DMS79 treated with DMSO at 0.1 percent for 48 hours (cell line): ENCODE results near the gene HNF1B.

Experiments used
- DNase-seq: peaks from one replicate; lab custom pipeline; 2025; lab: John Stamatoyannopoulos, UW

HNF1B gene

GRCh38 chr17:37735165-37735564, 9.7 kb downstream of the HNF1B start:
- DNase-seq = no peak

GRCh38 chr17:37732316-37732715, 12.5 kb downstream of the HNF1B start:
- DNase-seq = no peak

GRCh38 chr17:37731056-37731455, 13.8 kb downstream of the HNF1B start:
- no peak for DNase-seq

GRCh38 chr17:37729905-37730304, 15.0 kb downstream of the HNF1B start:
- no peak for DNase-seq

- DNase-seq = no peak
Observed at GRCh38 chr17:37726891-37727675, 17.8 kb downstream of the HNF1B start.

- no peak for DNase-seq
Observed at GRCh38 chr17:37726248-37726647, 18.6 kb downstream of the HNF1B start.

GRCh38 chr17:37725601-37726146, 19.2 kb downstream of the HNF1B start:
- DNase-seq = peak; percentile 71

GRCh38 chr17:37725021-37725595, 19.8 kb downstream of the HNF1B start:
- peak; percentile 95 for DNase-seq

GRCh38 chr17:37720989-37721388, 23.9 kb downstream of the HNF1B start:
- DNase-seq = no peak

- no peak for DNase-seq
Observed at GRCh38 chr17:37719866-37720265, 25.0 kb downstream of the HNF1B start.

- DNase-seq = no peak
Observed at GRCh38 chr17:37718324-37719048, 26.4 kb downstream of the HNF1B start.

- DNase-seq = peak; percentile 90
Observed at GRCh38 chr17:37717627-37718323, 27.1 kb downstream of the HNF1B start.

- no peak for DNase-seq
Observed at GRCh38 chr17:37714897-37715296, 30.0 kb downstream of the HNF1B start.

GRCh38 chr17:37713624-37714023, 31.2 kb downstream of the HNF1B start:
- DNase-seq = no peak

GRCh38 chr17:37713028-37713431, 31.8 kb downstream of the HNF1B start:
- no peak for DNase-seq

- no peak for DNase-seq
Observed at GRCh38 chr17:37711113-37711512, 33.7 kb downstream of the HNF1B start.

GRCh38 chr17:37710344-37710886, 34.4 kb downstream of the HNF1B start:
- peak; percentile 90 for DNase-seq

GRCh38 chr17:37708616-37709212, 36.1 kb downstream of the HNF1B start:
- peak; percentile 21 for DNase-seq

GRCh38 chr17:37708008-37708615, 36.7 kb downstream of the HNF1B start:
- DNase-seq = no peak

- DNase-seq = no peak
Observed at GRCh38 chr17:37706446-37706845, 38.4 kb downstream of the HNF1B start.

GRCh38 chr17:37702598-37702997, 42.3 kb downstream of the HNF1B start:
- DNase-seq = no peak
